Adrenal gland (tissue), 5 donors: Measurements from ENCODE around the gene TMEM38A.
"Not testable (repeated sequence)": the region's sequence is repeated elsewhere in the genome, so short reads cannot be mapped to it uniquely, and the experiment has no call there.

Experiments
- CTCF ChIP-seq, 6 experiments: fragments of 450-650 bp in 4 of 6; fragments of 200-600 bp in 2 of 6; sonication (generic) in 1 of 6; IDR thresholded peaks; 1 replicate in 5 of 6; 2 replicates in 1 of 6; pipeline versions ENCODE4 v1.5.1 to v1.8.0; 2016 to 2021; ENCODE audit warnings: antibody characterized with exemption in 6 of 6, mild to moderate bottlenecking in 2 of 6, moderate library complexity in 1 of 6
- POLR2A ChIP-seq, 2 donors: fragments of 450-650 bp; IDR thresholded peaks; one replicate each; pipeline ENCODE4 v1.6.1; 2017; ENCODE audit warnings: antibody characterized with exemption in 2 of 2, mild to moderate bottlenecking in 2 of 2, moderate library complexity in 1 of 2
- donor health status: DM: no; HTN: no; CAD: no.

- not testable (repeated sequence) for TF ChIP-seq POLR2A, CTCF (IDR thresholded peaks at IDR 0.05)
Observed at GRCh38 chr19:16668702-16669101, 7.8 kb downstream of the TMEM38A start.
